ENCODE measurements around the gene SERPINB2.
"Not testable (repeated sequence)": the region's sequence is repeated elsewhere in the genome, so short reads cannot be mapped to it uniquely, and the experiment has no call there.

Gene SERPINB2

GRCh38 chr18:63936932-63937393 lies 49.5 kb downstream of the SERPINB2 start:
- DNase-seq (ENCODE audit: low spot score) = no peak

GRCh38 chr18:63940008-63940407 lies 52.5 kb downstream of the SERPINB2 start:
- DNase-seq (ENCODE audit: low spot score) = no peak

- DNase-seq (ENCODE audit: low spot score) = not testable (repeated sequence)
Measured at GRCh38 chr18:63940543-63941050, 53.1 kb downstream of the SERPINB2 start.

- no peak for DNase-seq (ENCODE audit: low spot score)
Measured at GRCh38 chr18:63947051-63947790, 59.7 kb downstream of the SERPINB2 start.

GRCh38 chr18:63949068-63949737 lies 61.7 kb downstream of the SERPINB2 start, which contains the start of gene HMSD:
Gene HMSD, plus strand, starts transcription at chr18:63949301. Its CDS starts 4,155 bp downstream, at chr18:63953456.
- peak; percentile 74 for DNase-seq (ENCODE audit: low spot score)

- peak; percentile 28 for DNase-seq (ENCODE audit: low spot score)
Measured at GRCh38 chr18:63951302-63951705, 63.8 kb downstream of the SERPINB2 start.

Measured in AG08395 (cell line).